Thyroid gland (tissue), 4 donors: ENCODE results near the gene SLC5A9. TPM values are rescaled to one million over a fixed set of nuclear protein-coding genes. Genes with fewer than 3 reads are reported as not detected.

Source experiments
- DNase-seq, 2 donors: peaks; one replicate each; pipeline ENCODE4 v3.0.0-alpha.2; 2019
- H3K27ac ChIP-seq, 3 donors: fragments of 200-600 bp; sonication (generic); 1 replicate in 2 of 3; 2 replicates in 1 of 3; pipeline ENCODE4 v1.5.1; 2016 to 2019; ENCODE audit warnings: mild to moderate bottlenecking in 1 of 3, moderate library complexity in 1 of 3
- H3K27me3 ChIP-seq: fragments of 200-600 bp; sonication (generic); one replicate; pipeline ENCODE4 v1.5.1; 2019
- H3K36me3 ChIP-seq, 2 donors: fragments of 200-600 bp; sonication (generic); one replicate each; pipeline ENCODE4 v1.5.1; 2016 to 2019
- H3K4me1 ChIP-seq, 2 donors: fragments of 200-600 bp; sonication (generic); one replicate each; pipeline ENCODE4 v1.5.1; 2017 to 2019
- H3K4me3 ChIP-seq, 3 donors: fragments of 200-600 bp; sonication (generic); replicated peaks in 1 of 3; 1 replicate in 2 of 3; 2 replicates in 1 of 3; pipeline ENCODE4 v1.5.1; 2016; ENCODE audit warnings: mild to moderate bottlenecking in 1 of 3
- H3K9me3 ChIP-seq: fragments of 200-600 bp; sonication (generic); one replicate; pipeline ENCODE4 v1.5.1; 2017
- CTCF ChIP-seq, 6 experiments: fragments of 200-600 bp in 3 of 6; fragments of 450-650 bp in 3 of 6; sonication (generic) in 3 of 6; IDR thresholded peaks; one replicate each; pipeline ENCODE4 v1.5.1; 2016 to 2019; ENCODE audit warnings: antibody characterized with exemption in 6 of 6, mild to moderate bottlenecking in 2 of 6, inconsistent platforms in 1 of 6, moderate library complexity in 1 of 6
- POLR2A ChIP-seq, 2 donors: fragments of 450-650 bp; IDR thresholded peaks; one replicate each; pipeline ENCODE4 v1.6.1; 2017; ENCODE audit warnings: antibody characterized with exemption in 2 of 2, mild to moderate bottlenecking in 2 of 2, moderate library complexity in 1 of 2
- WGBS, 2 donors: methylation state at CpG; one replicate each; pipeline ENCODE4 v1.1.5; 2017; 5-methylcytosine and 5-hydroxymethylcytosine counted together
- intact Hi-C: fragments of 100-400 bp; cut with DNase I; formaldehyde crosslinking; loops from one replicate; pipeline ENCODE4 v1.15.1; 2023
- total RNA-seq, 4 donors: library from RNA; depleted of rRNA; stranded (reverse); fragments of >200 nt; gene quantifications; one replicate each; pipeline ENCODE4 v1.2.3, GENCODE V29; 2016

SLC5A9 gene
- total RNA-seq, 4 donors from 2014 or later, result not detected

- peak; percentile 37 to 71 (median 52) for TF ChIP-seq CTCF (IDR thresholded peaks at IDR 0.05)
- no peak for TF ChIP-seq POLR2A (IDR thresholded peaks at IDR 0.05)
- no peaks in the 10 kb centered on the region for H3K9me3 ChIP-seq
- peak in 1 of 2 donors; percentile 25 for DNase-seq
- no peak overlapping the region for H3K27ac ChIP-seq
- intact Hi-C loops, result no loop called here
- no peaks in the 10 kb centered on the region for H3K27me3 ChIP-seq
- 74 to 83% methylated on average over 4 of the region's 4 CpGs for WGBS, 2 donors
- no peaks in the 10 kb centered on the region for H3K4me1 ChIP-seq
- no peak overlapping the region for H3K4me3 ChIP-seq
- no peaks in the 10 kb centered on the region for H3K36me3 ChIP-seq
These were observed 14.4 kb downstream of the SLC5A9 start for GRCh38 chr1:48236716-48237470.

- TF ChIP-seq POLR2A (IDR thresholded peaks at IDR 0.05) (no peak), CTCF (IDR thresholded peaks at IDR 0.05) (no peak)
- H3K4me1 ChIP-seq, result no peaks in the 10 kb centered on the region
- no peak overlapping the region for H3K4me3 ChIP-seq
- WGBS, 2 donors, result 94 to 95% methylated on average over 12 of the region's 12 CpGs
- H3K27me3 ChIP-seq, result no peaks in the 10 kb centered on the region
- H3K36me3 ChIP-seq, result no peaks in the 10 kb centered on the region
- H3K9me3 ChIP-seq, result no peaks in the 10 kb centered on the region
- intact Hi-C loops, result no loop called here
- no peak for DNase-seq
- no peak overlapping the region for H3K27ac ChIP-seq
These were observed 19.7 kb downstream of the SLC5A9 start for GRCh38 chr1:48242141-48242736.

- no peak for TF ChIP-seq CTCF (IDR thresholded peaks at IDR 0.05)
- TF ChIP-seq POLR2A (IDR thresholded peaks at IDR 0.05), result no peak
These were observed 22.6 kb downstream of the SLC5A9 start for GRCh38 chr1:48245106-48245505.

DNA sequence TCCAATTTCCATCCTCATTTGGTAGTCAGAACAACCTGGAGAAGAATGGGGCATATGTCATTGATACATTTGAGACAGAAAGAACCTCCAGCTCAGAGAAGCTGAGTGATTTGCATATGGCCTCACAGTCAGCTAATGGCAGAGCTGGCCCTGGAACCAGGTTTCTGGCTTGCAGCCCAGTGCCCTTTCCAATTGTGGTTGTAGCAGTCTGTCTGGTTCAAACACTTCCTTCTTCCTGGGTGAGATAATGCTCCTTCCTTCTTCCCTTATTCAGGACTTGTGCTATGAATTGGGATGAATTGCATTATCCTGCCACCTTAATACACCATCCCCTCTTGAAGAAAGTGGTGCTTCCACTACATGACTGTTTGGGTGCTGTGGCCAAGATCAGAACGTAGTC is 24.2 kb downstream of the SLC5A9 start:
- Histone ChIP-seq H3K27ac (no peak overlapping the region), H3K9me3 (no peaks in the 10 kb centered on the region), H3K36me3 (no peaks in the 10 kb centered on the region), H3K4me1 (no peaks in the 10 kb centered on the region), H3K4me3 (no peak overlapping the region), H3K27me3 (no peaks in the 10 kb centered on the region)
- intact Hi-C loops, result no loop called here
- peak; percentile 26 to 37 for DNase-seq
- no peak for TF ChIP-seq CTCF (IDR thresholded peaks at IDR 0.05)
- TF ChIP-seq POLR2A (IDR thresholded peaks at IDR 0.05), result no peak
- WGBS, 2 donors, result 70 to 93% methylated on average over 1 of the region's 1 CpG

More at GRCh38 chr1:48245106-48245505, 22.6 kb downstream of the SLC5A9 start:
- no peaks in the 10 kb centered on the region for H3K9me3 ChIP-seq
- no peak overlapping the region for H3K4me3 ChIP-seq
- 50 to 69% methylated on average over 2 of the region's 2 CpGs for WGBS, 2 donors
- H3K27ac ChIP-seq, result peak overlapping the region in 1 of 3 donors; percentile 63
- H3K4me1 ChIP-seq, result no peaks in the 10 kb centered on the region
- no peaks in the 10 kb centered on the region for H3K36me3 ChIP-seq
- no peaks in the 10 kb centered on the region for H3K27me3 ChIP-seq
- intact Hi-C loops, result no loop called here
- DNase-seq, result no peak

- no peak overlapping the region for H3K4me3 ChIP-seq
- no peak overlapping the region for H3K27ac ChIP-seq
- H3K36me3 ChIP-seq, result no peaks in the 10 kb centered on the region
- H3K4me1 ChIP-seq, result no peaks in the 10 kb centered on the region
- no peaks in the 10 kb centered on the region for H3K27me3 ChIP-seq
- DNase-seq, result no peak
- no peaks in the 10 kb centered on the region for H3K9me3 ChIP-seq
- TF ChIP-seq CTCF (IDR thresholded peaks at IDR 0.05) (no peak), POLR2A (IDR thresholded peaks at IDR 0.05) (no peak)
- intact Hi-C loops, result no loop called here
- 91 to 92% methylated on average over 4 of the region's 4 CpGs for WGBS, 2 donors
These were observed 25.8 kb downstream of the SLC5A9 start for GRCh38 chr1:48248356-48248755.
